GM12878 (cell line): ENCODE measurements around the gene RPA3. TPM values are rescaled to one million over a fixed set of nuclear protein-coding genes. Genes with fewer than 3 reads are reported as not detected.

Experiments
- BCL11A ChIP-seq: IDR thresholded peaks from 2 replicates; pipeline ENCODE4 v1.6.1; 2011; ENCODE audit warnings: low read depth, low read length
- ETV6 ChIP-seq, 2 experiments: fragments of 450-650 bp in 1 of 2; IDR thresholded peaks in 1 of 2; conservative IDR thresholded peaks in 1 of 2; 2 replicates each; pipeline ENCODE4 v1.6.1; 2014; ENCODE audit warnings: antibody characterized with exemption in 1 of 2, borderline replicate concordance in 1 of 2, low read depth in 1 of 2, mild to moderate bottlenecking in 1 of 2, moderate library complexity in 1 of 2
- GATAD2B ChIP-seq: fragments of 450-650 bp; conservative IDR thresholded peaks from 2 replicates; pipeline ENCODE4 v1.6.1; 2017; ENCODE audit warnings: low read depth, mild to moderate bottlenecking, moderate library complexity
- IKZF1 ChIP-seq: fragments of 450-650 bp; conservative IDR thresholded peaks from 2 replicates; pipeline ENCODE4 v1.6.1; 2017; ENCODE audit warnings: antibody characterized with exemption, mild to moderate bottlenecking
- KLF5 ChIP-seq: fragments of 450-650 bp; IDR thresholded peaks from 2 replicates; pipeline ENCODE4 v1.6.1; 2014; ENCODE audit warnings: mild to moderate bottlenecking; ENCODE audit not compliant: partially characterized antibody
- RB1 ChIP-seq: fragments of 450-650 bp; formaldehyde crosslinking; IDR thresholded peaks from 2 replicates; pipeline ENCODE4 v1.6.1; 2017; ENCODE audit warnings: mild to moderate bottlenecking, borderline replicate concordance
- RUNX3 ChIP-seq: IDR thresholded peaks from 2 replicates; pipeline ENCODE4 v1.6.1; 2012; ENCODE audit warnings: low read length, inconsistent platforms
- SIX5 ChIP-seq: IDR thresholded peaks from 2 replicates; pipeline ENCODE4 v1.6.1; 2011; ENCODE audit warnings: mild to moderate bottlenecking, low read depth, low read length, moderate library complexity; ENCODE audit not compliant: severe bottlenecking
- TCF3 ChIP-seq: IDR thresholded peaks from 2 replicates; pipeline ENCODE4 v1.6.1; 2012; ENCODE audit warnings: low read depth, mild to moderate bottlenecking, low read length, borderline replicate concordance; ENCODE audit not compliant: insufficient read depth
- YBX1 ChIP-seq: fragments of 450-650 bp; IDR thresholded peaks from 2 replicates; pipeline ENCODE4 v1.6.1; 2016; ENCODE audit warnings: antibody characterized with exemption
- YY1 ChIP-seq: IDR thresholded peaks from 2 replicates; pipeline ENCODE4 v1.6.1; 2011; ENCODE audit warnings: low read depth, mild to moderate bottlenecking, low read length
- ZNF207 ChIP-seq: fragments of 450-650 bp; IDR thresholded peaks from 2 replicates; pipeline ENCODE4 v1.6.1; 2014; ENCODE audit warnings: antibody characterized with exemption, mild to moderate bottlenecking, borderline replicate concordance
- ZSCAN29 ChIP-seq: fragments of 450-650 bp; IDR thresholded peaks from 2 replicates; pipeline ENCODE4 v1.6.1; 2017; ENCODE audit warnings: mild to moderate bottlenecking, moderate library complexity
- polyA plus RNA-seq, 11 experiments: library from polyadenylated mRNA; depleted of rRNA in 4 of 11; unstranded in 6 of 11; stranded (reverse) in 5 of 11; fragments of >200 nt; fragmentation: Nextera tagmentation in 4 of 11; fragmentation: Illumina TruSeq in 1 of 11; extraction: Ambion mirVana in 4 of 11; extraction: Trizol in 1 of 11; gene quantifications; 1 replicate in 1 of 11; 2 replicates in 10 of 11; pipeline versions ENCODE4 v1.2.1 to v1.2.3, GENCODE V29; 2011 to 2016; ENCODE audit warnings: inconsistent platforms in 2 of 11, missing spikeins in 2 of 11, low read depth in 1 of 11
- total RNA-seq, 4 experiments: library from RNA; depleted of rRNA in 3 of 4; stranded (reverse); fragments of >200 nt in 3 of 4; fragmentation: Illumina TruSeq in 1 of 4; extraction: Trizol in 1 of 4; gene quantifications; 2 replicates each; pipeline versions ENCODE4 v1.2.1 to v1.2.3, GENCODE V29; 2013 to 2021
- TF ChIP-seq, protein P1 (sequence below): IDR thresholded peaks from 2 replicates; pipeline ENCODE4 v1.6.1; 2011; ENCODE audit warnings: borderline replicate concordance, low read depth, mild to moderate bottlenecking, moderate library complexity, low read length; ENCODE audit not compliant: insufficient read depth, poor library complexity, severe bottlenecking
- TF ChIP-seq, protein P2 (sequence below): IDR thresholded peaks from 2 replicates; pipeline ENCODE4 v1.6.1; 2012; ENCODE audit warnings: low read depth, low read length, improper control_type of control experiment
- TF ChIP-seq, protein P3 (sequence below), 3 experiments: IDR thresholded peaks in 2 of 3; conservative IDR thresholded peaks in 1 of 3; 2 replicates each; pipeline ENCODE4 v1.5.1; 2011; ENCODE audit warnings: low read depth in 3 of 3, low read length in 3 of 3, mild to moderate bottlenecking in 3 of 3, control low read depth in 2 of 3, moderate library complexity in 2 of 3, inconsistent platforms in 1 of 3, mixed read lengths in 1 of 3; ENCODE audit not compliant: control insufficient read depth in 2 of 3, insufficient read depth in 1 of 3; ENCODE audit errors: extremely low read depth in 1 of 3
- TF ChIP-seq, protein P4 (sequence below): fragments of 450-650 bp; IDR thresholded peaks from 2 replicates; pipeline ENCODE4 v1.6.1; 2017; ENCODE audit warnings: mild to moderate bottlenecking, low read depth, inconsistent platforms; ENCODE audit not compliant: poor library complexity, severe bottlenecking
- TF ChIP-seq, protein P5 (sequence below): IDR thresholded peaks from 2 replicates; pipeline ENCODE4 v1.6.1; 2012; ENCODE audit warnings: low read depth, low read length, improper control_type of control experiment

RPA3 gene
- total and polyA plus RNA-seq, 10 of the 15 experiments (the other 5 are each of a cell fraction or from before 2014, with no cell fraction given), result 60.2 to 343 (median 112) TPM

DNA sequence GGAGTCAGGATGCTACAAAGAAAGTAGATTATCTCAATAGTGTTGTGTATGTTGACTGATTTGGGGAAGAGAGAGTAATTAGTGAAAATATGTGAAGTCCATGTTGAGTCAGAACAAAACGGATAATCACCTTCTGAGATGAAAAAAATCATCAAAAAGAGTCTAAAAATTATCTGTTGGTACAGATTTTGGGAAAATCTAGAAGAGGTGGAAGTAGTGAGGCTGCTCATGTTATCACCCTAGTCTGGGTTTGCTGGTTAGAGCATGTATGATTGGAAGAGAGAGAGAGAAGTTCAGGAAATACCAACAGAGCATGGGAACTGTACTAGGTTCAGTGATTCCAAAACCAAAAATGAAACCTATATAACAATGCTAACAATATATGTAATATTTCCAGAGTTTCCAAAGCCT, 12.3 kb downstream of the RPA3 start (continued):
- TF ChIP-seq ZSCAN29 (0 out of 2 replicates have a peak, but pooled peaks have one; percentile 22), ZNF207 (no peak), TCF3 (no peak), YBX1 (no peak), RUNX3 (peak; percentile 52), KLF5 (no peak), GATAD2B (peak; percentile 55; the same call in 1 of the 2 replicates), BCL11A (peak; percentile 92), YY1 (no peak), RB1 (no peak), ETV6 (conservative IDR thresholded peaks at IDR 0.05 in 1 of 2, IDR thresholded peaks at IDR 0.05 in 1 of 2; ENCODE audit: borderline replicate concordance in 1 of 2, low read depth in 1 of 2) (peak in 1 of 2 experiments; percentile 38; a peak in 1 of 4 replicates), SIX5 (no peak), IKZF1 (peak; percentile 95)
- TF ChIP-seq, protein P1, sequence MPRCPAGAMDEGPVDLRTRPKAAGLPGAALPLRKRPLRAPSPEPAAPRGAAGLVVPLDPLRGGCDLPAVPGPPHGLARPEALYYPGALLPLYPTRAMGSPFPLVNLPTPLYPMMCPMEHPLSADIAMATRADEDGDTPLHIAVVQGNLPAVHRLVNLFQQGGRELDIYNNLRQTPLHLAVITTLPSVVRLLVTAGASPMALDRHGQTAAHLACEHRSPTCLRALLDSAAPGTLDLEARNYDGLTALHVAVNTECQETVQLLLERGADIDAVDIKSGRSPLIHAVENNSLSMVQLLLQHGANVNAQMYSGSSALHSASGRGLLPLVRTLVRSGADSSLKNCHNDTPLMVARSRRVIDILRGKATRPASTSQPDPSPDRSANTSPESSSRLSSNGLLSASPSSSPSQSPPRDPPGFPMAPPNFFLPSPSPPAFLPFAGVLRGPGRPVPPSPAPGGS, result no peak
- TF ChIP-seq, protein P2, sequence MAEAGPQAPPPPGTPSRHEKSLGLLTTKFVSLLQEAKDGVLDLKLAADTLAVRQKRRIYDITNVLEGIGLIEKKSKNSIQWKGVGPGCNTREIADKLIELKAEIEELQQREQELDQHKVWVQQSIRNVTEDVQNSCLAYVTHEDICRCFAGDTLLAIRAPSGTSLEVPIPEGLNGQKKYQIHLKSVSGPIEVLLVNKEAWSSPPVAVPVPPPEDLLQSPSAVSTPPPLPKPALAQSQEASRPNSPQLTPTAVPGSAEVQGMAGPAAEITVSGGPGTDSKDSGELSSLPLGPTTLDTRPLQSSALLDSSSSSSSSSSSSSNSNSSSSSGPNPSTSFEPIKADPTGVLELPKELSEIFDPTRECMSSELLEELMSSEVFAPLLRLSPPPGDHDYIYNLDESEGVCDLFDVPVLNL, result no peak
- TF ChIP-seq, protein P3, sequence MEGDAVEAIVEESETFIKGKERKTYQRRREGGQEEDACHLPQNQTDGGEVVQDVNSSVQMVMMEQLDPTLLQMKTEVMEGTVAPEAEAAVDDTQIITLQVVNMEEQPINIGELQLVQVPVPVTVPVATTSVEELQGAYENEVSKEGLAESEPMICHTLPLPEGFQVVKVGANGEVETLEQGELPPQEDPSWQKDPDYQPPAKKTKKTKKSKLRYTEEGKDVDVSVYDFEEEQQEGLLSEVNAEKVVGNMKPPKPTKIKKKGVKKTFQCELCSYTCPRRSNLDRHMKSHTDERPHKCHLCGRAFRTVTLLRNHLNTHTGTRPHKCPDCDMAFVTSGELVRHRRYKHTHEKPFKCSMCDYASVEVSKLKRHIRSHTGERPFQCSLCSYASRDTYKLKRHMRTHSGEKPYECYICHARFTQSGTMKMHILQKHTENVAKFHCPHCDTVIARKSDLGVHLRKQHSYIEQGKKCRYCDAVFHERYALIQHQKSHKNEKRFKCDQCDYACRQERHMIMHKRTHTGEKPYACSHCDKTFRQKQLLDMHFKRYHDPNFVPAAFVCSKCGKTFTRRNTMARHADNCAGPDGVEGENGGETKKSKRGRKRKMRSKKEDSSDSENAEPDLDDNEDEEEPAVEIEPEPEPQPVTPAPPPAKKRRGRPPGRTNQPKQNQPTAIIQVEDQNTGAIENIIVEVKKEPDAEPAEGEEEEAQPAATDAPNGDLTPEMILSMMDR (IDR thresholded peaks at IDR 0.05 in 2 of 3, conservative IDR thresholded peaks at IDR 0.05 in 1 of 3; ENCODE audit: control insufficient read depth in 2 of 3, extremely low read depth in 1 of 3, insufficient read depth in 1 of 3, low read depth in 3 of 3, low read length in 3 of 3), result no peak
- TF ChIP-seq, protein P4, sequence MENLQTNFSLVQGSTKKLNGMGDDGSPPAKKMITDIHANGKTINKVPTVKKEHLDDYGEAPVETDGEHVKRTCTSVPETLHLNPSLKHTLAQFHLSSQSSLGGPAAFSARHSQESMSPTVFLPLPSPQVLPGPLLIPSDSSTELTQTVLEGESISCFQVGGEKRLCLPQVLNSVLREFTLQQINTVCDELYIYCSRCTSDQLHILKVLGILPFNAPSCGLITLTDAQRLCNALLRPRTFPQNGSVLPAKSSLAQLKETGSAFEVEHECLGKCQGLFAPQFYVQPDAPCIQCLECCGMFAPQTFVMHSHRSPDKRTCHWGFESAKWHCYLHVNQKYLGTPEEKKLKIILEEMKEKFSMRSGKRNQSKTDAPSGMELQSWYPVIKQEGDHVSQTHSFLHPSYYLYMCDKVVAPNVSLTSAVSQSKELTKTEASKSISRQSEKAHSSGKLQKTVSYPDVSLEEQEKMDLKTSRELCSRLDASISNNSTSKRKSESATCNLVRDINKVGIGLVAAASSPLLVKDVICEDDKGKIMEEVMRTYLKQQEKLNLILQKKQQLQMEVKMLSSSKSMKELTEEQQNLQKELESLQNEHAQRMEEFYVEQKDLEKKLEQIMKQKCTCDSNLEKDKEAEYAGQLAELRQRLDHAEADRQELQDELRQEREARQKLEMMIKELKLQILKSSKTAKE, result peak; percentile 70
- TF ChIP-seq, protein P5, sequence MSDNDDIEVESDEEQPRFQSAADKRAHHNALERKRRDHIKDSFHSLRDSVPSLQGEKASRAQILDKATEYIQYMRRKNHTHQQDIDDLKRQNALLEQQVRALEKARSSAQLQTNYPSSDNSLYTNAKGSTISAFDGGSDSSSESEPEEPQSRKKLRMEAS, result no peak
- TF ChIP-seq, all 136 proteins: peak for 37
